Activated naive CD4-positive, alpha-beta T cell (primary cell): Measurements from ENCODE around the gene TMEM207.

Experiments
- DNase-seq, 4 experiments: peaks; one replicate each; lab custom pipeline; 2025; lab: John Stamatoyannopoulos, UW

TMEM207 gene

GRCh38 chr3:190385731-190386688 lies 63.7 kb downstream of the TMEM207 start:
- no peak for DNase-seq

- no peak for DNase-seq
These were observed 65.4 kb downstream of the TMEM207 start for GRCh38 chr3:190384309-190384756.

GRCh38 chr3:190382082-190382481 lies 67.6 kb downstream of the TMEM207 start:
- no peak for DNase-seq

GRCh38 chr3:190381441-190381840 lies 68.3 kb downstream of the TMEM207 start:
- no peak for DNase-seq

- no peak for DNase-seq
These were observed 69.5 kb downstream of the TMEM207 start for GRCh38 chr3:190380184-190380583.
